ENCODE measurements around the gene ZDHHC9. TPM values are rescaled to one million over a fixed set of nuclear protein-coding genes. Genes with fewer than 3 reads are reported as not detected.

The ZDHHC9 gene
- total and polyA plus RNA-seq, 12 donors, result 4.3 to 75.7 (median 24.6) TPM

DNA sequence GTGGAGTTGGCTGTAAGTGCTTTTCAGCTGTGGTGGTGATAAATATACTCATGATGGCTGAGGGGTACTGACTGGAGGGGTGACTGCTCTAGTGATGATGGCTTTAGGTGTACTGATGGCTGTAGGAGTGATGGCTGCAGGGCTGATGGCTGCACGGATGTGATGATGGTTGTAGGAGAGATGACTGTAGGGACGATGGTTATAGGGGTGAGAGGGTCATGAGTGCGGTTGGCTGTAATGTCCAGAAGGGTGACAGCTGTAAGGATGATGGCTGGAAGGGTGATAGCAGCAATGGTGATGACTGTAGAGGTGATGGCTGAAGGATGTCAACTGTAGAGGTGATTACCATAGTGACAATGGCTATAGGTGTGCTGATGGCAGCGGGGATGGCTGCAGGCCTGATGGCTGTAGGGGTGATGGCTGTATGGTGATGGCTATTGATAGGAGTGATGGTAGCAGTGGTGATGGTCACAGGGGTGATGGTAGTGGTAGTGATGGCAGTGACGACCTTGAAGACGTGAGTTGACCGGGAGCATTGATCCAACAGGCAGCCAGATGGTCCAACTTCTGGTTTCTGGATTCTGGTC is 64.5 kb downstream of the ZDHHC9 start:
- H3K36me3 ChIP-seq (replicated peaks in 1 of 2), result no peaks in the 10 kb centered on the region
- intact Hi-C loops (cut with DNase I), result no loop called here
- no peaks in the 10 kb centered on the region for H3K9me3 ChIP-seq (replicated peaks in 1 of 3)
- no peak for TF ChIP-seq POLR2A (IDR thresholded peaks at IDR 0.05)
- TF ChIP-seq CTCF (IDR thresholded peaks at IDR 0.05), result no peak
- H3K4me1 ChIP-seq (replicated peaks in 1 of 2), result no peaks in the 10 kb centered on the region
- no peak overlapping the region for H3K4me3 ChIP-seq
- no peaks in the 10 kb centered on the region for H3K27me3 ChIP-seq
- peak overlapping the region in 1 of 5 donors; percentile 65 for H3K27ac ChIP-seq
- WGBS, 4 donors, result 75 to 84% (median 81%) methylated on average over 3 to 7 of the region's 7 CpGs
- no peak for DNase-seq

- no peak for TF ChIP-seq CTCF (IDR thresholded peaks at IDR 0.05)
- TF ChIP-seq POLR2A (IDR thresholded peaks at IDR 0.05), result no peak
- H3K4me3 ChIP-seq, result no peak overlapping the region
- no peaks in the 10 kb centered on the region for H3K9me3 ChIP-seq (replicated peaks in 1 of 3)
- peak overlapping the region in 4 of 5 donors; percentile 44 to 79 (median 52) for H3K27ac ChIP-seq
- intact Hi-C loops (cut with DNase I), result no loop called here
- no peaks in the 10 kb centered on the region for H3K27me3 ChIP-seq
- no peaks in the 10 kb centered on the region for H3K4me1 ChIP-seq (replicated peaks in 1 of 2)
- 26 to 71% (median 54%) methylated on average over 8 to 30 of the region's 30 CpGs for WGBS, 4 donors
- no peaks in the 10 kb centered on the region for H3K36me3 ChIP-seq (replicated peaks in 1 of 2)
- DNase-seq, result peak in 5 of 7 donors; percentile 25 to 59 (median 38)
Measured at GRCh38 chrX:129777218-129778030, 66.3 kb downstream of the ZDHHC9 start.

GRCh38 chrX:129773649-129774458 is 69.8 kb downstream of the ZDHHC9 start:
- peak overlapping the region in 2 of 5 donors; percentile 34 to 42 for H3K27ac ChIP-seq
- DNase-seq, result peak in 2 of 7 donors; percentile 28 to 35
- H3K4me1 ChIP-seq (replicated peaks in 1 of 2), result no peaks in the 10 kb centered on the region
- no peaks in the 10 kb centered on the region for H3K9me3 ChIP-seq (replicated peaks in 1 of 3)
- no peaks in the 10 kb centered on the region for H3K27me3 ChIP-seq
- intact Hi-C loops (cut with DNase I), result no loop called here
- WGBS, 4 donors, result 73 to 85% (median 80%) methylated on average over 3 to 4 of the region's 4 CpGs
- no peak for TF ChIP-seq CTCF (IDR thresholded peaks at IDR 0.05)
- no peak for TF ChIP-seq POLR2A (IDR thresholded peaks at IDR 0.05)
- H3K4me3 ChIP-seq, result no peak overlapping the region
- no peaks in the 10 kb centered on the region for H3K36me3 ChIP-seq (replicated peaks in 1 of 2)
